OCI-LY1 (cell line): ENCODE results near the gene PLXNA2.

Source experiments
- H2AFZ ChIP-seq: fragments of 200-600 bp; sonication (generic), shearing (Covaris generic); 2 replicates; pipeline ENCODE4 v1.6.0; 2014; ENCODE audit warnings: antibody characterized with exemption, mild to moderate bottlenecking, low read length
- H3F3A ChIP-seq: fragments of 200-600 bp; sonication (generic), shearing (Covaris generic); 2 replicates; pipeline ENCODE4 v1.6.0; 2014; ENCODE audit warnings: mild to moderate bottlenecking, antibody characterized with exemption, low read length, moderate library complexity; ENCODE audit not compliant: insufficient read depth
- H3K27ac ChIP-seq: fragments of 200-600 bp; sonication (generic); 2 replicates; pipeline ENCODE4 v1.5.1; 2014; ENCODE audit warnings: low read length, mixed run types, mild to moderate bottlenecking, low read depth; ENCODE audit not compliant: poor library complexity, severe bottlenecking
- H3K27me3 ChIP-seq: fragments of 200-600 bp; sonication (generic); 2 replicates; pipeline ENCODE4 v1.6.0; 2014; ENCODE audit warnings: antibody characterized with exemption, mild to moderate bottlenecking, low read length, moderate library complexity; ENCODE audit not compliant: insufficient read depth
- H3K36me3 ChIP-seq: fragments of 200-600 bp; sonication (generic); 2 replicates; pipeline ENCODE4 v1.6.1; 2014; ENCODE audit warnings: mild to moderate bottlenecking, antibody characterized with exemption, low read length, moderate library complexity, mixed read lengths; ENCODE audit not compliant: insufficient read depth
- H3K4me1 ChIP-seq: fragments of 200-600 bp; sonication (generic); 2 replicates; pipeline ENCODE4 v1.5.1; 2014; ENCODE audit warnings: mild to moderate bottlenecking, low read length, moderate library complexity; ENCODE audit not compliant: insufficient read depth, severe bottlenecking
- H3K4me2 ChIP-seq: fragments of 200-600 bp; sonication (generic), shearing (Covaris generic); 2 replicates; pipeline ENCODE4 v1.6.1; 2014; ENCODE audit warnings: low read length
- H3K4me3 ChIP-seq: fragments of 200-600 bp; sonication (generic); 2 replicates; pipeline ENCODE4 v1.5.1; 2014; ENCODE audit warnings: low read length, low read depth, mild to moderate bottlenecking, mixed read lengths; ENCODE audit not compliant: poor library complexity, severe bottlenecking
- H3K79me2 ChIP-seq: fragments of 200-600 bp; shearing (Covaris generic); 2 replicates; pipeline ENCODE4 v1.6.1; 2016; ENCODE audit warnings: mixed run types, low read length, mixed read lengths; ENCODE audit not compliant: insufficient read depth
- H3K9ac ChIP-seq: fragments of 200-600 bp; sonication (generic), shearing (Covaris generic); 2 replicates; pipeline ENCODE4 v1.6.1; 2014; ENCODE audit warnings: mild to moderate bottlenecking, low read length, mixed read lengths
- H3K9me2 ChIP-seq: fragments of 200-600 bp; sonication (generic), shearing (Covaris generic); 2 replicates; pipeline ENCODE4 v1.6.1; 2014; ENCODE audit warnings: low read depth, mild to moderate bottlenecking, low read length, mixed read lengths
- H3K9me3 ChIP-seq: fragments of 200-600 bp; shearing (Covaris generic); 2 replicates; pipeline ENCODE4 v1.6.1; 2014; ENCODE audit warnings: low read length, mixed read lengths
- H4K20me1 ChIP-seq: fragments of 200-600 bp; sonication (generic), shearing (Covaris generic); 2 replicates; pipeline ENCODE4 v1.6.0; 2016; ENCODE audit warnings: mild to moderate bottlenecking, low read length; ENCODE audit not compliant: insufficient read depth
- EZH2 ChIP-seq: fragments of 200-600 bp; sonication (generic), shearing (Covaris generic); IDR thresholded peaks from 2 replicates; pipeline ENCODE4 v1.8.0; 2017; ENCODE audit warnings: borderline replicate concordance, mixed run types, mild to moderate bottlenecking, antibody characterized with exemption, low read length, moderate library complexity, mixed read lengths
- TF ChIP-seq, protein P1 (sequence below): fragments of 200-600 bp; sonication (generic), shearing (Covaris generic); IDR thresholded peaks from 2 replicates; pipeline ENCODE4 v1.5.1; 2017; ENCODE audit warnings: mild to moderate bottlenecking, antibody characterized with exemption, low read length, moderate library complexity, mixed read lengths

Gene PLXNA2

DNA sequence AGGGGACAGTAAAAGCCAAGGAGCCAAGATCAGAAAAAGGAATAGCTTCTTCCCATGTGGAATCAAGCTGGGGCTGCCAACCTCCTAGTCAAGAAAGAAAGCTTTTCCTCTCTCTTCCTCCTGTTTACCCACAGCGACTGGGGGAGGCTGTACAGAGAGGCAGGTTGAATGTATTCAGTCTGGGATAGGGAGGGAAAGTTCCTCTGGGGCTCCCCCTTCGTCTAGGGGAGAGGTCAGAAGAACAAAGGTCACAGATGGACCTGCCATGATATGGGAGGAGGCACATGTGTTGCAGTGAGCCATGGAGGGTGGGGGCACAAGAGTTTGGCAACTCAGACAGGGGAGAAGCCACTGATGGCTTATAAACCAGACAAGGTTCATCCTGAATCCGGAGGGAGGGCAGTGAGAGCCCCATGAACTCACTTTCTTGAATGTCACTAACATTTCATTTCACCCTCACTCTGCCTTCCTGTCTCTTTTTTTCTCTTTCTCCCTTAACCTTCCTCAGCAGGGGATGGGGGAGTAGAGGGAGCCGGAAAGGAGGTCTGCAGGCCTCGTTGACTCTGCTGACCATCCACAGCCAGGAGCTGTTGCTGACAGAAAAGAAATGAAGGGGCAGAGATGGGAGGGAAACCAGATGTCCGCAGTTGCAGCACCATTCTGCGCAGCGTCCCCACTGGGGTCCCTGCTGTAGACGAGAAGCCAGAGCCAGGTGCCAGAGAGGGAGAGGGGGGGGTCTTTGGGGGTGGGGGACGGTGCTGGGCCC, 61.1 kb downstream of the PLXNA2 start:
- no peaks in the 10 kb centered on the region for H4K20me1 ChIP-seq
- no peak overlapping the region for H2AFZ ChIP-seq
- no peak overlapping the region for H3K4me3 ChIP-seq
- TF ChIP-seq, protein P1, sequence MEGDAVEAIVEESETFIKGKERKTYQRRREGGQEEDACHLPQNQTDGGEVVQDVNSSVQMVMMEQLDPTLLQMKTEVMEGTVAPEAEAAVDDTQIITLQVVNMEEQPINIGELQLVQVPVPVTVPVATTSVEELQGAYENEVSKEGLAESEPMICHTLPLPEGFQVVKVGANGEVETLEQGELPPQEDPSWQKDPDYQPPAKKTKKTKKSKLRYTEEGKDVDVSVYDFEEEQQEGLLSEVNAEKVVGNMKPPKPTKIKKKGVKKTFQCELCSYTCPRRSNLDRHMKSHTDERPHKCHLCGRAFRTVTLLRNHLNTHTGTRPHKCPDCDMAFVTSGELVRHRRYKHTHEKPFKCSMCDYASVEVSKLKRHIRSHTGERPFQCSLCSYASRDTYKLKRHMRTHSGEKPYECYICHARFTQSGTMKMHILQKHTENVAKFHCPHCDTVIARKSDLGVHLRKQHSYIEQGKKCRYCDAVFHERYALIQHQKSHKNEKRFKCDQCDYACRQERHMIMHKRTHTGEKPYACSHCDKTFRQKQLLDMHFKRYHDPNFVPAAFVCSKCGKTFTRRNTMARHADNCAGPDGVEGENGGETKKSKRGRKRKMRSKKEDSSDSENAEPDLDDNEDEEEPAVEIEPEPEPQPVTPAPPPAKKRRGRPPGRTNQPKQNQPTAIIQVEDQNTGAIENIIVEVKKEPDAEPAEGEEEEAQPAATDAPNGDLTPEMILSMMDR = no peak
- no peak for TF ChIP-seq EZH2
- no peaks in the 10 kb centered on the region for H3K27me3 ChIP-seq
- H3K9me2 ChIP-seq = no peaks in the 10 kb centered on the region
- no peaks in the 10 kb centered on the region for H3K36me3 ChIP-seq
- H3K79me2 ChIP-seq = no peaks in the 10 kb centered on the region
- H3K9ac ChIP-seq = no peak overlapping the region
- no peaks in the 10 kb centered on the region for H3F3A ChIP-seq
- no peaks in the 10 kb centered on the region for H3K9me3 ChIP-seq
- H3K4me1 ChIP-seq = no peaks in the 10 kb centered on the region
- no peak overlapping the region for H3K4me2 ChIP-seq
- no peak overlapping the region for H3K27ac ChIP-seq

DNA sequence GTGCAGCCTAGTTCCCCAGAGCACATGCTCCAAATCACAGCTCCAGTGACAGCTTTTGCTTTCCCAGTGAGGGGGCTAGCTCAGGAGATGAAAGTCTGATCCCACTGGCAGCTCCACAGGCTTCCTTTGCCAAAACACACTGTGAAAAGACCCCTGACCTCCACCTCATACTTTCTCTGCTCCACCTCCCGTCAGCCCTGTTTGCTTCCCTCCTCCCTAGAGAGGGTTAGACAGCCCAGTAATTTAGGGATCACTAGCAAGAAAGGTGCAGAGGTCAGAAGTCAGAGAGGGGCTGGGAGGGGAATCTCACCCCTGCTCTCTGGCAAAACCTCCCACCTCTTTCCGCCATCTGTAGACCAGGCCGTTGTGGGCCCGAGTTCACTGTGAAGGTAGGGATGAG, 62.8 kb downstream of the PLXNA2 start:
- H3K4me2 ChIP-seq = no peak overlapping the region
- TF ChIP-seq EZH2 = no peak
- TF ChIP-seq, protein P1 = no peak
- H3K36me3 ChIP-seq = no peaks in the 10 kb centered on the region
- no peak overlapping the region for H3K27ac ChIP-seq
- H3F3A ChIP-seq = no peaks in the 10 kb centered on the region
- no peaks in the 10 kb centered on the region for H3K27me3 ChIP-seq
- no peak overlapping the region for H3K4me3 ChIP-seq
- no peaks in the 10 kb centered on the region for H3K9me2 ChIP-seq
- no peaks in the 10 kb centered on the region for H3K9me3 ChIP-seq
- H4K20me1 ChIP-seq = no peaks in the 10 kb centered on the region
- H3K4me1 ChIP-seq = no peaks in the 10 kb centered on the region
- no peaks in the 10 kb centered on the region for H3K79me2 ChIP-seq
- H3K9ac ChIP-seq = no peak overlapping the region
- H2AFZ ChIP-seq = no peak overlapping the region

DNA sequence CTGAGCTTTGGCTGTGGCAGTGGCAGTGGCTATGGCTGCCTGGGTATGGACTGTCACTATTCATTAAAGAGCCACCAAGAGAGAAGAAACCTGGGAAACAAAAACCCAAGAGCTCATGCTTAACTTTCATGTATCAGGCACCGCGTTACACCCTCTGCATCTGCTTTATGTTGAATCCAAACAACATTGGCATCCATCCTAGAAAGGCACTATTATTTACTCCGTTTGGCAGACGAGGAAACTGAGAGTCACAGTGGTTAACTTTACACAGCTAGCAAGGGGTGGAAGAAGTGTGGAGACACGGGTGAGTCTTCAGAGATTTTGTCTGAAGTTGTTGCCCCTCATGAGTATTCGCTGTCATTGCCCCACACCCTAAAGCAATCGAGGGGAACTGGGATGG, 63.8 kb downstream of the PLXNA2 start:
- no peaks in the 10 kb centered on the region for H4K20me1 ChIP-seq
- H3K4me3 ChIP-seq = no peak overlapping the region
- no peaks in the 10 kb centered on the region for H3K79me2 ChIP-seq
- no peaks in the 10 kb centered on the region for H3K9me3 ChIP-seq
- H3F3A ChIP-seq = no peaks in the 10 kb centered on the region
- no peak overlapping the region for H3K9ac ChIP-seq
- H3K36me3 ChIP-seq = no peaks in the 10 kb centered on the region
- H3K27me3 ChIP-seq = no peaks in the 10 kb centered on the region
- H3K27ac ChIP-seq = no peak overlapping the region
- TF ChIP-seq, protein P1 = no peak
- TF ChIP-seq EZH2 = no peak
- no peaks in the 10 kb centered on the region for H3K9me2 ChIP-seq
- H2AFZ ChIP-seq = no peak overlapping the region
- no peak overlapping the region for H3K4me2 ChIP-seq
- no peaks in the 10 kb centered on the region for H3K4me1 ChIP-seq
